Ovary (tissue), 9 donors: ENCODE data around the gene GABBR2. TPM values are rescaled to one million over a fixed set of nuclear protein-coding genes. Genes with fewer than 3 reads are reported as not detected.

Experiments used
- DNase-seq, 5 donors: peaks; one replicate each; pipeline ENCODE4 v3.0.0-alpha.2; 2019 to 2020
- H3K27ac ChIP-seq, 2 donors: fragments of 200-600 bp; one replicate each; pipeline versions ENCODE4 v1.5.1 to v1.8.0; 2019 to 2022
- H3K27me3 ChIP-seq: fragments of 200-600 bp; one replicate; pipeline ENCODE4 v1.8.0; 2022
- H3K36me3 ChIP-seq: fragments of 200-600 bp; sonication (generic); one replicate; pipeline ENCODE4 v1.5.1; 2019
- H3K4me1 ChIP-seq: one replicate; pipeline ENCODE4 v1.8.1; 2013; ENCODE audit warnings: mild to moderate bottlenecking, moderate library complexity; ENCODE audit not compliant: insufficient read depth
- H3K4me3 ChIP-seq: fragments of 200-600 bp; sonication (generic); one replicate; pipeline ENCODE4 v1.5.1; 2017
- H3K9me3 ChIP-seq, 2 donors: fragments of 200-600 bp in 1 of 2; sonication (generic) in 1 of 2; one replicate each; pipeline versions ENCODE4 v1.5.1 to v1.8.1; 2013 to 2019; ENCODE audit warnings: mild to moderate bottlenecking in 1 of 2, moderate library complexity in 1 of 2
- EP300 ChIP-seq: sonication (generic); formaldehyde crosslinking; IDR thresholded peaks from one replicate; pipeline ENCODE4 v1.6.1; 2017; ENCODE audit warnings: antibody characterized with exemption
- POLR2A ChIP-seq: fragments of 450-650 bp; IDR thresholded peaks from one replicate; pipeline ENCODE4 v1.6.1; 2017; ENCODE audit warnings: antibody characterized with exemption, mild to moderate bottlenecking, moderate library complexity
- WGBS, 3 donors: extraction: QIAGEN DNeasy Blood & Tissue Kit in 1 of 3; methylation state at CpG; one replicate each; pipeline versions ENCODE4 v1.1.5 to v1.1.7; 2013 to 2017; 5-methylcytosine and 5-hydroxymethylcytosine counted together
- intact Hi-C, 4 donors: fragments of 100-400 bp; cut with DNase I; formaldehyde crosslinking; loops; one replicate each; pipeline versions ENCODE4 v1.11.0 to v1.15.1; 2022 to 2023
- polyA plus RNA-seq, 2 donors: library from polyadenylated mRNA; stranded (reverse); fragments of 200-250 nt in 1 of 2; fragments of 350-450 nt in 1 of 2; fragmentation: Illumina TruSeq in 1 of 2; extraction: RNeasy Lipid Tissue Mini Kit (QIAGEN cat#74804) in 1 of 2; gene quantifications; one replicate each; pipeline ENCODE4 v1.2.3, GENCODE V29; 2013 to 2014
- total RNA-seq, 7 donors: library from RNA; depleted of rRNA in 2 of 7; stranded (reverse); fragments of >200 nt in 2 of 7; fragmentation: NEBNext Ultra II Directional in 3 of 7; extraction: Animal tissue kit (Norgen Biotek cat#: 25700) in 3 of 7; gene quantifications; one replicate each; pipeline versions ENCODE4 v1.1.0 to v1.2.4, GENCODE V29; 2016 to 2023
- TF ChIP-seq, protein P1 (sequence below), 3 donors: fragments of 450-650 bp in 2 of 3; fragments of 200-600 bp in 1 of 3; IDR thresholded peaks; one replicate each; pipeline versions ENCODE4 v1.5.1 to v1.8.0; 2016 to 2022; ENCODE audit warnings: antibody characterized with exemption in 3 of 3, mild to moderate bottlenecking in 1 of 3
- donor health status: DM: no; HTN: no; CAD: no; lungs with moderate emphysema.
- donor health status: DM: no; HTN: no; CAD: no.
- donor health status: Bipolar disorder and iron deficiency.
- donor health status: DM: yes; HTN: yes; CAD: no.
- donor health status: DM: no; HTN: no; CAD: no.
- donor health status: DM: yes; HTN: yes; CAD: no.

The GABBR2 gene
- total and polyA plus RNA-seq, 9 donors: 0.05 to 0.30 (median 0.22) TPM; not detected in 6

DNA sequence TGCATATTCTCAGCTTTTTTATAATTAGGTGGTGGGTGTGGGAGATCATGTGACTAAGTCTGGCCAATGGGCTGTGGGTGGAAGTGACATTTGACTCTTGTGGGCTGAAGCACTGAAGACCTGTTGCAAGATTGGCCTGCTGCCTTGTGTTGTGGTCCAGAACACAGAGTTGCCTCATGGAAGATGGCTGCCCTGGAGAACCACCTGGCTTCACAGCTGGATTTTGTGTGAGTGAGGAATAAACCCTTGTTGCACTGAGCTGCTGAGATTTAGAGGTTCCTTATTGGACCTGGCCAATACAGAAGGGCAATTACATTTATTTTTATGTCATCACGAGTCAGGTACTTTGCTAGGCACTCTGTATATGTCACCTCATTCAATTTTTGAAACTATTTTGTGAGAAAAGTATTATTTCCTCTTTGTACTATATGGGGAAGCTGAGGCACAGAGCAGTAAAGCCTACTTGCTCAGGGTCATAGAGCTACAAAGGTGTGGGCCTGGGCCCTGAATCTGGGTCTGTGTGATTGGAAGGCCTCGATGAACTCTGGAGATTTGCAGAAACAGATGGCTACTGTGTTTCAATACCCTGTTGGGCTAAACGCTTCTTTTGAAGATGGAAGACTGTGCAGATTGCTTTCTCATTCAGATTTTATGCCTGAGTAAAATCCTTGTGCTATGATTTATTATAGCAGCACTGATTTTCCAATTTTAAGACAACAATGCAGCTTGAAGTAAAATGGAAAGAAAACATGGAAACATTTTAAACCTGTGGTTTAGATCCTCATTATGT lies 382.1 kb downstream of the GABBR2 start:
- DNase-seq: no peak
- H3K4me1 ChIP-seq: no peaks in the 10 kb centered on the region
- 76 to 84% (median 76%) methylated on average over 3 of the region's 3 CpGs for WGBS, 3 donors
- no peaks in the 10 kb centered on the region for H3K9me3 ChIP-seq
- H3K27ac ChIP-seq: no peak overlapping the region
- no peaks in the 10 kb centered on the region for H3K36me3 ChIP-seq
- TF ChIP-seq EP300 (no peak), POLR2A (no peak)
- H3K27me3 ChIP-seq: no peaks in the 10 kb centered on the region
- H3K4me3 ChIP-seq: no peak overlapping the region
- intact Hi-C loops: no loop called here

DNA sequence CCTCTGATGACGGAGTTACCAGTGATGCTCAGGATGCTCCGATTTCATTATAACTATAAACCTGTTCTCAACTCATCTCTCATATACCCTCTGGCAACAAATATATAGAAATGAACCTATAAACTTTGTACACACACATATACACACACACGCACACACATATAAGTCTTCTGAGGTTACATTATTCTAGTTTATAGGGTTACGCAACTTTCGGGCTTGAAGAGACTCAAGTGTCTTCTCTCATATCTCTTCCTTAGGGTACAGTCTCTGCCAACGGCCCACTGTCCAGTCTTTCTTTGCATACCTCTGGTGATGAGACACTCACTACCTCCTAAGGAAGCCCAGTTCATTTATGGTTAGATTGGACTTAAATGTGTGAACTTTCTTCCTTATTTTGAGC lies 383.9 kb downstream of the GABBR2 start:
- Histone ChIP-seq H3K27me3 (no peaks in the 10 kb centered on the region), H3K9me3 (no peaks in the 10 kb centered on the region), H3K36me3 (no peaks in the 10 kb centered on the region), H3K27ac (no peak overlapping the region), H3K4me1 (no peaks in the 10 kb centered on the region), H3K4me3 (no peak overlapping the region)
- WGBS, 3 donors: 74 to 77% (median 75%) methylated on average over 6 of the region's 6 CpGs
- no peak for DNase-seq
- intact Hi-C loops: no loop called here
- TF ChIP-seq POLR2A (no peak), EP300 (no peak)
- TF ChIP-seq, protein P1, sequence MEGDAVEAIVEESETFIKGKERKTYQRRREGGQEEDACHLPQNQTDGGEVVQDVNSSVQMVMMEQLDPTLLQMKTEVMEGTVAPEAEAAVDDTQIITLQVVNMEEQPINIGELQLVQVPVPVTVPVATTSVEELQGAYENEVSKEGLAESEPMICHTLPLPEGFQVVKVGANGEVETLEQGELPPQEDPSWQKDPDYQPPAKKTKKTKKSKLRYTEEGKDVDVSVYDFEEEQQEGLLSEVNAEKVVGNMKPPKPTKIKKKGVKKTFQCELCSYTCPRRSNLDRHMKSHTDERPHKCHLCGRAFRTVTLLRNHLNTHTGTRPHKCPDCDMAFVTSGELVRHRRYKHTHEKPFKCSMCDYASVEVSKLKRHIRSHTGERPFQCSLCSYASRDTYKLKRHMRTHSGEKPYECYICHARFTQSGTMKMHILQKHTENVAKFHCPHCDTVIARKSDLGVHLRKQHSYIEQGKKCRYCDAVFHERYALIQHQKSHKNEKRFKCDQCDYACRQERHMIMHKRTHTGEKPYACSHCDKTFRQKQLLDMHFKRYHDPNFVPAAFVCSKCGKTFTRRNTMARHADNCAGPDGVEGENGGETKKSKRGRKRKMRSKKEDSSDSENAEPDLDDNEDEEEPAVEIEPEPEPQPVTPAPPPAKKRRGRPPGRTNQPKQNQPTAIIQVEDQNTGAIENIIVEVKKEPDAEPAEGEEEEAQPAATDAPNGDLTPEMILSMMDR (IDR thresholded peaks at IDR 0.05): no peak

DNA sequence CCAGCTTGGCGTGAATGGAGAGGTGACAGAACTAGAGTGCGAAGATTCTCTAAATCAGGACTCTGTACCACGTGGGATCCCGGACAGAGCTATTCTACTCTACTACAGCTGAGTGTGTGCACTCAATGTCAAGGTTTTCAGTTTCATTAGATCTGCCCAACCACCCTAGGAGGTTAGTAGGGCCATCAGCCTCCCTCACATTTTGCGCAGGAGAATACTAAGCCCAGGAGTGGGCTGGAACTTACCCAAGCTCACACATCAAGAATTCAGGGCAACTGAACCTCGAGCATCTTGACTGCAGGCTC lies 385.0 kb downstream of the GABBR2 start:
- intact Hi-C loops: no loop called here
- no peak for DNase-seq
- TF ChIP-seq, protein P1 (IDR thresholded peaks at IDR 0.05): no peak

DNA sequence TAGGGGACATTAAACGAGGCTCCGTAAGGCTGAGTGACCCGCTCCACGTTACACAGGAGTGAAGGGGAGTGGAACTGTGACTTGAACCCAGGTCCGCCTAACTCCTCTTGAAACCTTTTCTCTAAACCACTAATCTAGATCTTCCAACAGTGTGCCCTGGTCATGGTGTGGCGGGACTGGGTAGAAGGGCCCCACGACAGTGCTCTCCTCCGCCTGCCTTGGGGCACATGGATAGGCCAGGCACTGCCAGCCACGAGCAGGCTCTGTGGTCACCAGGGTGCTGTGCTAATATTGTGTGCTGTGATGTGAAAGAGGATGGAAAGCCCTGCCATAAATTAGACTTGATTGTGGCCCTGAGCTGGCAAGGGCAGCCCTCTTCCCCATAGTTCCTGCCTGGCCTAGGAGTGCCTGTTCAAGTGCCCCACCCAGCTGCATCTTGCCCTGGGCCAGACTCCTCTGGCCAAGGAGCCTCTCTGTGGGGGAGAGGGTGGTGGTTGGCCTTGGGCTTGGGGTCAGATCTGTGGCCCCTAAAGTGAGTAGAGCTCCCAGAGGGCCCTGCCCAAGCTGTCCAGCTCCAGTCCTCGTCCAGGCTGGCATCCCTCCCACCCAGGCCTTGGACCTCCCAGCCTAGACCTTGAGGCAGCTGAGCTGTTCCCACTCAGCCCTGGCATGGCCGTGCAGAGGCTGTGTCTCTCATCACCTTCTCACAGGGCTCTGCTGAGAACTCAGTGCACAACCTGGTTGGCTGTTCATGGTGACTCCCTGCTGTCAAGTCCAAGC lies 385.5 kb downstream of the GABBR2 start:
- WGBS, 3 donors: 82 to 89% (median 84%) methylated on average over 11 of the region's 11 CpGs
- no peaks in the 10 kb centered on the region for H3K27me3 ChIP-seq
- H3K4me3 ChIP-seq: no peak overlapping the region
- no peaks in the 10 kb centered on the region for H3K4me1 ChIP-seq
- no peaks in the 10 kb centered on the region for H3K9me3 ChIP-seq
- TF ChIP-seq POLR2A: no peak
- TF ChIP-seq, protein P1 (IDR thresholded peaks at IDR 0.05): no peak
- no peak for TF ChIP-seq EP300
- DNase-seq: no peak
- intact Hi-C loops: no loop called here
- no peak overlapping the region for H3K27ac ChIP-seq
- H3K36me3 ChIP-seq: no peaks in the 10 kb centered on the region

More for the DNA sequence above, 385.0 kb downstream of the GABBR2 start:
- no peaks in the 10 kb centered on the region for H3K36me3 ChIP-seq
- no peak overlapping the region for H3K27ac ChIP-seq
- WGBS, 3 donors: 64 to 78% (median 68%) methylated on average over 6 of the region's 6 CpGs
- H3K4me3 ChIP-seq: no peak overlapping the region
- no peaks in the 10 kb centered on the region for H3K27me3 ChIP-seq
- H3K9me3 ChIP-seq: no peaks in the 10 kb centered on the region
- no peaks in the 10 kb centered on the region for H3K4me1 ChIP-seq

DNA sequence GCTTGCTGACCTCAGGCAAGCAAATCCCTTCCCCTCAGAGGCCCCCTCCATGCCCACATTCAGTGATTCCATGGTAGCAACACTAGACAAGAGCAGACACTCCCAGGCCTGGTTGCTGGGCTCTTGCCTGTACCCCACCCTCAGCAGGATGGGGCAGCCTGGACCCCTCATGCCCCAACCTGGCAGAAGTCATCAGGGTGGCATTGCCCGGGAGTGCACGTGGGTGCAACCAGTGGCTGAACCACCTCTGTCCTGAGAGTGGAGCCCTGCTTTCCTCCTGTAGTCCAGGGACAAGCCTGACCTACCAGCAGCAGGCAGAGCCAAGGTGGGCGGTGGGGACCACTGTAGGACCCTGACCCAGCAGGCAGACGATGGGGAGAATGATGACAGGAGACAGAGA lies 387.5 kb downstream of the GABBR2 start:
- Histone ChIP-seq H3K4me3 (no peak overlapping the region), H3K9me3 (no peaks in the 10 kb centered on the region), H3K27me3 (no peaks in the 10 kb centered on the region), H3K4me1 (no peaks in the 10 kb centered on the region), H3K36me3 (no peaks in the 10 kb centered on the region), H3K27ac (no peak overlapping the region)
- intact Hi-C loops: no loop called here
- no peak for DNase-seq
- 82 to 83% (median 82%) methylated on average over 4 of the region's 4 CpGs for WGBS, 3 donors
- TF ChIP-seq POLR2A (no peak), EP300 (no peak)
- TF ChIP-seq, protein P1 (IDR thresholded peaks at IDR 0.05): no peak
